Astrocyte of the cerebellum (primary cell): ENCODE results near the gene FAM24B.

Experiments used
- DNase-seq: peaks from one replicate; pipeline ENCODE4 v3.0.0-alpha.2; 2011; ENCODE audit warnings: low read depth
- H3K4me3 ChIP-seq: 2 replicates; pipeline ENCODE4 v1.5.1; 2011; ENCODE audit warnings: mild to moderate bottlenecking, low read depth, low read length, moderate library complexity
- in situ Hi-C: cut with HindIII; loops from 2 replicates; pipeline ENCODE4 v1.10.0; 2017; ENCODE audit warnings: low sequenced_read_pairs
- TF ChIP-seq, protein P1 (sequence below): IDR thresholded peaks from 2 replicates; pipeline ENCODE4 v1.5.1; 2012; ENCODE audit warnings: low read length, low read depth, moderate library complexity, mild to moderate bottlenecking; ENCODE audit errors: missing control alignments

The FAM24B gene

DNA sequence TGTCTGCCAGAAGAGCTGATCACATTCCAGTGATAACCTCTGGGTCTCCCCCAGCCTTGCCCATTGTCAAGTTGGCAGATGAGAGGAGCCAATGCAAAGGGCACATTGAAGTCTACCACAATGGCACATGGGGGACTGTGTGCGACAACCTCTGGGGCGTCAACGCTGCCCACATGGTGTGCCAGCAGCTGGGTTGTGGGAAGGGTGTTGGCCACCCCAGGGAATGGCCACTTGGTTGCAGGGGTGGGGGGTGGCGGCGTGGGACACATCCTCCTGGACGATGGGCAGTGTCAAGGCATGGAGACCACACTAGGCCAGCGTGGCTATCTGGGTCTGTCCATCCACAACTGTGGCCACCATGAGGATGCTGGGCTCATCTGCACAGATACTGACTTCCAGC lies 77.1 kb downstream of the FAM24B start:
- in situ Hi-C loops: no loop called here
- no peak for DNase-seq
- TF ChIP-seq, protein P1, sequence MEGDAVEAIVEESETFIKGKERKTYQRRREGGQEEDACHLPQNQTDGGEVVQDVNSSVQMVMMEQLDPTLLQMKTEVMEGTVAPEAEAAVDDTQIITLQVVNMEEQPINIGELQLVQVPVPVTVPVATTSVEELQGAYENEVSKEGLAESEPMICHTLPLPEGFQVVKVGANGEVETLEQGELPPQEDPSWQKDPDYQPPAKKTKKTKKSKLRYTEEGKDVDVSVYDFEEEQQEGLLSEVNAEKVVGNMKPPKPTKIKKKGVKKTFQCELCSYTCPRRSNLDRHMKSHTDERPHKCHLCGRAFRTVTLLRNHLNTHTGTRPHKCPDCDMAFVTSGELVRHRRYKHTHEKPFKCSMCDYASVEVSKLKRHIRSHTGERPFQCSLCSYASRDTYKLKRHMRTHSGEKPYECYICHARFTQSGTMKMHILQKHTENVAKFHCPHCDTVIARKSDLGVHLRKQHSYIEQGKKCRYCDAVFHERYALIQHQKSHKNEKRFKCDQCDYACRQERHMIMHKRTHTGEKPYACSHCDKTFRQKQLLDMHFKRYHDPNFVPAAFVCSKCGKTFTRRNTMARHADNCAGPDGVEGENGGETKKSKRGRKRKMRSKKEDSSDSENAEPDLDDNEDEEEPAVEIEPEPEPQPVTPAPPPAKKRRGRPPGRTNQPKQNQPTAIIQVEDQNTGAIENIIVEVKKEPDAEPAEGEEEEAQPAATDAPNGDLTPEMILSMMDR: no peak

More for the DNA sequence above, 77.1 kb downstream of the FAM24B start:
- no peak overlapping the region for H3K4me3 ChIP-seq
